GM18873 (cell line): ENCODE data around the gene BABAM2.

ENCODE experiments used
- ATAC-seq: cut with Tn5 transposase; IDR thresholded peaks from one replicate; pipeline ENCODE4 v1.9.1; 2021; ENCODE audit warnings: mild to moderate bottlenecking, moderate library complexity, moderate number of reproducible peaks; ENCODE audit not compliant: unreplicated experiment, low FRiP score

BABAM2 gene

DNA sequence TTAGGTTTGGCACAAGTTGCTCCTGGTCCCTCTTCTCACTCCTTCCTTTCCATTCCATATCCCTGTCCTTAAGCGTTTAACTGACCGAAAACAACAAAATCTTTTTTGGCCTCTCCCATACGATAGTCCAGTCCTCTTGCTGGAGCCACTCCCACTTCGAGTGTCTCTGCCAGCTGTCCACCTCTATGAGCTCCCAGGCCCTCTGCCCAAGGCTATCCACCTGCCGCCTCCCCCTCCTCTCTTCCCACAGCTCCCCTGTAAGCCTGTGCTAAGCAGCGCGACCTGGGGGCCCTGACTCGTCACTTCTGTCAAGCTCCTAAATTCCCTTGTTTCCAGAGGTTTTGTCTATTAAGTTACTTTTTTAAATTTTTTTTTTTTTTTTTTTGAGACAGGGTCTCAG lies 455.1 kb downstream of the BABAM2 start:
- no peak for ATAC-seq

- no peak for ATAC-seq
These were observed 456.1 kb downstream of the BABAM2 start for GRCh38 chr2:28346587-28346986.

GRCh38 chr2:28347193-28347592 lies 456.7 kb downstream of the BABAM2 start:
- no peak for ATAC-seq

DNA sequence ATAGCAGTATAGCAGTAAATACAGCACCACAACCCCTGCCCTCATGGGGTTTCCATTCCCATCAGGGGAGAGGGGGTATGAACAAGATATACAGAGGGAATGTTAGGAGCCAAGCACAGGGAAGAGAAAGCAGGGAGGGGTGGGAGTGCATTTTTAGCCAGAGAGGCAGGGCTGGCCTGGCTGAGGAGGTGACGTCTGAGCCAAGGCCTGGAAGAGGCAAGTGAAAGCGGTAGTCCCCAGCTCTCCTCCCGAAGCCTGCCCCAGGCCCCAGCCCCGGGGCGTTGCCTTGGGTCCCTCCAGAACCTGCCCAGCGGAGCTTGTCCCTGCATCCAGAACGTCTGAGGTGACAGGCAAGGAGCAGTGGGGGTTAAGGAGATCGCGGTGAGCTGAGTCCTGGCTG lies 457.1 kb downstream of the BABAM2 start:
- no peak for ATAC-seq

DNA sequence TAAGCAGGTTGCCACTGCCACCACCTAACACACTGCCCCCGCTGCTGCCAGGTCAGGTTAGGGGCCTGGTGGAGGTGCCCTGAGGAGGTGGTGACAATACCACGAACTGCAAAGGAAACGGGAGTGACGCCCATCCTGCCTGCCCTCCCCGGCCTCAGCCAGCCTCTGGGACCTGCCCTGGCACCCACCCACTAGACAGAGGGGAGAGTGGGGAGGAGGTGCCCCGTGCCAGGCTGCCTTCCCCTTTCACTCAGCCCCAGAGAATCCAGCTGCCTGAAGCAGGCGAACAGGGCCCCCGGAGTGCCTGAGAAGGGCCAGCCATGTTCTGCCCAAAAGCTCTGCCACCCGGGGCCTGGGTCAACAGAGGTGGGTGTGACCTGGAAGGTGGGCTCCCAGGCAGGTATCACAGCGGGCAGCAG lies 457.6 kb downstream of the BABAM2 start:
- no peak for ATAC-seq

GRCh38 chr2:28348921-28349320 lies 458.4 kb downstream of the BABAM2 start:
- ATAC-seq: no peak

DNA sequence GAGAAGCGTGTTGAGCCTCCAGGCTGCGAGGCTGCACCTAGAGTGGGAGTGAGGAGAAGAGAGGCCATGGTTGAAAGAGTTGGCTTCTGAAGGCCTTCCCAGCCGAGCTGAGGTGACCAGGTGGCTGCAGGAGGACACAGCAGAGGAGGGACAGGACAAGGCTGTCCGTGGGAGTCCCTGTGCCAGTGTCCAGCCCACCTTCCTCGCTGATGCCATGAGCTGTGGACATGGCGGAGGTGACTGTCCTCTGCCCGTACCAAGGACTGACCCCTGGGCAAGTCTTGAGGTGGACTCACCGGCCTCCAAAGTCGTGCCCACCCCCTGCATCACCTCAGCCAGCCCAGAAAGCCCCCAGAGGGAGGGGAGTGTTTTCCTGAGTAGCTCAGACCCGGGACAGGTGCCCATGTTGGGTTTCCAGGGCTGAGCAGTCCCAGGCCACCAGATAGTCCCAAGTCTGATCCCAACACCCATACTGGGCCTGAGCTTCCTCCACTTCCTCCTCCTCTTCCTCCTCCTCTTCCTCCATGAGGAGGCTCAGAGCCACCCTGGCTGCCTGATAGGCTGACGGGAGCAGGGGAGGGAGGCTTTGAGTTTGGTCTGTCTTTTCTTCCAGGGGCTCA lies 459.1 kb downstream of the BABAM2 start:
- ATAC-seq: no peak

DNA sequence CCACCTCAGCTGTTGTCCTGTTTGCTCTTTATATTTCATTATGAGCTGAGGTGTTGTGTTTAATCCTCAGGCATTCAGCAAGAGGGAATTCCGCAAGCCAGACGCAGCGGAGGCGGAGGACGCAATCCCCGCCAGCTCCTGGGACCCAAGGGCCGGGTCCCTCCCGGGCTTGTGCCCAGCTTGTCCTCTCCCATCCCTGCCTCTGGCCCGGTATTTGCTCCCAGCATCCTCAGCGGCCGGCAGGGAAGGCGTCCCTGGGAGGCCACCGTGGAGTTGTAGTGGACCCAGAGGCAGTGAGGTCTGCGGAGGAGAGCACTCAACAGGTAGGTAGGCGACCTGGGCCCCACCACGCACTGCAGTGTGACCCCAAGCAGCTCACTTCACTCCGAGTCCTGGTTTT lies 459.7 kb downstream of the BABAM2 start:
- ATAC-seq: no peak

DNA sequence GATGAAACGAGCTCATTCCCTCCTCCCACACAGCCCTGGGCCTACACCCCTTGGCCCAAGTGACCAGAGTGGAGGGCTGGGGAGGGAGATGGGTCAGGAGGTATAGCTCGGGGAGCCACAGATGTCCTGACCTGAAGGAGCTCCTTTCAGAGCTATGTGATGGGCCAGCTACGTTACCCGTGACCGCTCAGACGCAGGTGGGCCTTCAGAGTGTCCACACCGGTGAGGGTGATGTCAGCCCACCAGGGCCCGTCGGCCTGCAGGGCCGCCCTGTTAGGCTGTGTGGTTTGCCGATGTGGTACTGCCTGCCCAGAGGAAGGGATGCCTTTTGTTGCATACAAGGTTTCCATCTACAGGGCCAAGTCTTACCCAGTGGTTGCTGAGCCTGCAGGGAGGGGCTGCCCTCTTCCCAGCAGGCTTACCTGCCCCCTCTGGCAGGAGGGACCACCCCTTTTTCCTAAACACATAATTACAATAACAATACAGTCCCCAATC lies 460.3 kb downstream of the BABAM2 start:
- ATAC-seq: no peak

GRCh38 chr2:28351621-28352020 lies 461.1 kb downstream of the BABAM2 start:
- no peak for ATAC-seq

DNA sequence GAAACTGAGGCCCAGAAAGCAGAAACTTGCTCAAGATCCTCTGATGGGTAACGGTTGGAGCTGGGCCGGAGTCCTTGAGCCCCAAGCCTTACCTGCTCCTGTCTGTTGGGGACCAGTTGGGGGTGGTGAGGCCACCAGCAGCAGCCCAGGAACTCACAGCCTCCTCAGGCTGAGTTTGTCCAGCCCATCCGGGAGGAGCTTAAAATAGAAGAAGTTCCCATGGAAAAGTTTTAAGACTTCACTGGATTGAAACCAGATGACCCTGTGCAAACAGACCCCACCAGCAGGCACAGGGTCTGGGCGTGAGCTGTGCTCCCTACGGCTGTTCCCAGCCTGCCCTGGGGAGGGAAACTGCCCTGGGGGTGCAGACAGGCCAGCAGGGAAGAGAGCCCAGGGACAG lies 461.6 kb downstream of the BABAM2 start:
- no peak for ATAC-seq

- ATAC-seq: no peak
These were observed 462.2 kb downstream of the BABAM2 start for GRCh38 chr2:28352610-28353195.

GRCh38 chr2:28354920-28355520 lies 464.5 kb downstream of the BABAM2 start:
- no peak for ATAC-seq

GRCh38 chr2:28355521-28356094 lies 465.1 kb downstream of the BABAM2 start:
- ATAC-seq: no peak

DNA sequence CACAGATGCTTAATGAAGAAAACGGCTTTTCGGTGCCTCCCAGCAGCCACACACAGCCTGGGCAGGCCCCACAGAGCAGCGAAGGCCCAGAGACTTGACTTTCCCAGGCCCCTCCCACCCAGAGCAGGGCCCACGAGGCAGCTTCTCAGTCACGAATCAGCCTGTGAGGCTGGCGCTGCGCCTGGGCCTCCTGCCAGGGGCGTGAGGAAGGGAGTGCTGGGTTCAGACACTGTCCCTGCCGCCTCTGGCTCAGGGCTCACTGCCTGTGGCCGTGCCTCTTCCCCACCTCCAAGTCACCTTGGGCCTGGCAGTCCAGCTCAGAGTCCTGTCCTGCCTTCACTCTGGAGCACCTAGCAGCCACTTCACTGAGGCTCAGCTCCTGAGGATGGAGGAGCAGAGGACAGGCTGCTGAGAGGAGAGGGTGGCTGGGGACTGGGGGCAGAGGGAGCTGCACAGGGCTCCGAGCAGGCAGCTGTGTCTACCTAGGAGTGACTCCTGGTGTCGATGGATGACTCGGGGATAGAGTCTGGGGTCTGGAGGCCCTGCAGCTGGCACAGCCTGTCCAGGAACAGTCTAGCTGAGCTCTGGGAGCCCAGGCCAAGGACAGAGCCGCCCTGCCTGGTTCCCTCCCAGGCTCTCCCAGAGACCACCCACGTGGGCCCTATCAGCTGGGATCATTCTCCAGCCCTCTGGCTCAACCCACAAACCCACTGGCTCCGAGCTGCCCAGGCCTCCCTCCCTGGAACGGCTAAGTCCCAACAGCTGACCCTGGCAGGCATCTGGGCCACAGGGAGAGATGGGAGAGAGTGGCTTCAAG lies 465.8 kb downstream of the BABAM2 start:
- no peak for ATAC-seq

DNA sequence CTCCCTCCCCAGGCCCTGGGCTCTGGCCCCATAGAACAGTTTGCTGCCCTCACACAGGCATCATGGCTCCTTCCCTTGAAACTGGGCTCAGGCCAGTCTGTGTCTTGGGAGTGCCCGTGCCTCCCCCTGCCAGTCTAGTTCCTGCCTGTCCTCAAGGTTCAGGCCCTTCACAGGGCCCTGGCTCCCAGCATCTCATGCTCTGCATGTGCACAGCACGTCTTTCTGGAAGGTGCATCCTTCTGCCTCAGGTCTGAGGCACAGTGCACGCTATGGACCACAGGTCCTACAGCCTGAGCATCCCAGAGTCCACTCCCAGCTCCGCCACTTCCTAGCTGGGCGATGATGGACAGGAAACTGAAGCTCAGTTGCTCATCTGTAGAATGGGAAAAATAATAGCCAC lies 466.5 kb downstream of the BABAM2 start:
- ATAC-seq: no peak

DNA sequence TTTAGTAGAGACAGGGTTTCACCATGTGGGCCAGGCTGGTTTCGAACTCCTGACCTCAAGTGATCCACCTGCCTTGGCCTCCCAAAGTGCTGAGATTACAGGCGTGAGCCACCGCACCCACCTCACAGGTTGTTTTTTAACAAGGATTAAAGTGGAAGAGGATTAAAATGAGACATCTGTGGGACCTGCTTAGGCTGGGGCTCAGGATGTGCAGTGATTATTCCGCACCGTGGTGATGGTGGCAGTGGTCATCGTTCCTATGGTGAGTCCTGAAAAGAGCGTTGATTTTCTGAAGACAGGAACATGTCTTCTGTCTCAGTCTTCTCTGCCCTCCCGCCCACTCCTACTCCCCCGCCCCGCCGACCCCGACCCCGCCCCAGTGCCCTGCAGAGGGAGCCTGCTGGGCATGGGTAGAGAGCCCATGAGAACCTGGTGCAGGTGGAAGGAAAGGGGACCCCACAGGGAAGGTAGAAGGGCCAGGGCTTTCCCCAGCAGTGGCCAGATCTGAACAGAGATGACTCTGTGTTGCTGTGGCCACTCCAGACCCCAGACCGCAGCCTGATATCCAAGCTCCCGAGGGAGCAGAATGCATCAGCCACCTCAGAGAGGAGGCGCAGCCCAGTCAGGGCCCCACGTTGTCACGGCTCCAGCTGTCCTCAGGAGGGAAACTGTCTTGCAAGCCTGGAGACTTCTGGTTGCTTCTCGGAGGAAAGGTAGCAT lies 467.6 kb downstream of the BABAM2 start:
- ATAC-seq: no peak

- ATAC-seq: no peak
These were observed 468.2 kb downstream of the BABAM2 start for GRCh38 chr2:28358668-28359201.

DNA sequence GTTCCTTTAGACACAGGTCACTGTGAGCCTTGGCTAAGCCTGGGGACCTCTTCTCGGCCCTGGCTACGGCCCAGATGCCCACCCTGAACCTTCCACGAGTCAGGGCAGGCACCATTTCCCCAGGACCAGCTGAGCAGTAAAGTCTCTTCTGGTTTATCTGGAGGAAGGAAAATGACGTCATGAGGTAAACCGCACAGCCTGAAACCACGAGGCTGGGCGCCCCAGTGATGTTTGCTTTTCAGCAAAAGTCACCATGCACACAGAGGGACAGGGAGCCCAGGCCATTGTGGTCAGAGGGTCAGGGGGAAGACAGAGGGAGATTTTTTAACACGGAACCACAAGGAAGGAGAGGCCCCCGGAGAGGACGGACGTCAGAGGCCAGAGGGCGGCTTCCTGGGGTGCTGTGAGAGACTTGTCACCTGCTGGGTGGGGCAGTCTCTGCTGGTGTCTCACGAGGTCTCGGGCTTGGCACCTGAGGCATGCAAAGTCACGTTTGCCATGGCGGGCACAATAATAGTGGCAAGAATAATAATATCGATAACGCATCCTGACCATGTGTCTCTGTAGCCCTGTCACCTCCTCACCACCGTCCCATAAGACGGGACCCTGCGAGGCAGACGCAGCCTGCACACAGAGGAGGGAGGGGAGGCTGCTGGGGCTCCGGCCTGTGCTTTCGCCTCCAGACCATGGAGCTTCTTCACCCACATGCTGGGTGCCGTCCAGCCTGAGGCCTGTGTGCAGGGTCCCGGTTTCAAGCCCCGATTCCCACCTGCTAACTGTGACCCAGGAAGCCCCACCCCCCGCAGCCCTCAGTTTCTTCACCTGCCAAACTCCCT lies 468.9 kb downstream of the BABAM2 start:
- ATAC-seq: peak; percentile 42
